ENCODE data around the gene ENDOU.

DNA sequence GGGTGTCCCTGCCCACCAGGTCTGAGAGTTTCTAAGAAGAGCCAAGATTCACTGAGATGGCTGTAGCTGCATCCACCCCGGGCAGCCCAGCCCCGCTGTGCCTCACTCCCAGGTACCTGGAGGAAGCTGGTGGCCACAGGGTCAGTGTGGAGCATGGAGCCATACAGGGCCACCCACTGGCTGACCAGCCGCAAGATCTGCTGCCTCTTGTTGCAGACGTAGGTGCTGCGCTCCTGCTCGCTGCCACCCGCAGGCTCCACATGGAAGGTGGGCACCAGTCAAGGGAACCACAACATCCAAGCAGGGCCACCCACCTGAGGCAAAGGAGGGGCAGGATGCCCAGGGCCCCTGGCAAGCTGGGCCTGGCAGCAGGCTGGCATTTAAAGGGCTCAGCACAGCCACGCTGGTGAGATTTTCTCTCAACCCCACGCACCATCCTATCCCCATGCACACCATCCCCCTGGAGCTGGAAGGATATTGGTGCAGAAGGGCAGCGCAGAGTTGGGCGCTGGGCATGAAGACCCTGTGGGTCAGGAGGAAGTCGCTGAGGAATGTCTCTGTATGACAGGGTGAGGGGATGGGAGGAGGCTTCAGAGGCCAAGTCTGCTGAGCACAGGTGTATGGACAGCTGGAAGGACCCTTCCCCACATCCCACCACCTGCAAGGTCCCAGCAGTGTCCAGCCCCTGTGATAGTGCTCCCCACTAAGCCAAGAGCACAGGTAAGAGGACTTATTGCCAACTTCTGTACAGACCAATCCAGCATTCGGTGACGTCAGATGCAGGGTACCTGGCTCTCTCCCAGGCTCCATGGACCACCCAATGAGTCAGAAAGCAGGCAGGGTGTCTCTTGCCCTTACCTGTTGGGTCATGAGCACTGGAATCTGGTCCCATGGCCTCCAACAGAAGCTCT is 22.6 kb upstream of the ENDOU start:
- TF ChIP-seq, protein P1, sequence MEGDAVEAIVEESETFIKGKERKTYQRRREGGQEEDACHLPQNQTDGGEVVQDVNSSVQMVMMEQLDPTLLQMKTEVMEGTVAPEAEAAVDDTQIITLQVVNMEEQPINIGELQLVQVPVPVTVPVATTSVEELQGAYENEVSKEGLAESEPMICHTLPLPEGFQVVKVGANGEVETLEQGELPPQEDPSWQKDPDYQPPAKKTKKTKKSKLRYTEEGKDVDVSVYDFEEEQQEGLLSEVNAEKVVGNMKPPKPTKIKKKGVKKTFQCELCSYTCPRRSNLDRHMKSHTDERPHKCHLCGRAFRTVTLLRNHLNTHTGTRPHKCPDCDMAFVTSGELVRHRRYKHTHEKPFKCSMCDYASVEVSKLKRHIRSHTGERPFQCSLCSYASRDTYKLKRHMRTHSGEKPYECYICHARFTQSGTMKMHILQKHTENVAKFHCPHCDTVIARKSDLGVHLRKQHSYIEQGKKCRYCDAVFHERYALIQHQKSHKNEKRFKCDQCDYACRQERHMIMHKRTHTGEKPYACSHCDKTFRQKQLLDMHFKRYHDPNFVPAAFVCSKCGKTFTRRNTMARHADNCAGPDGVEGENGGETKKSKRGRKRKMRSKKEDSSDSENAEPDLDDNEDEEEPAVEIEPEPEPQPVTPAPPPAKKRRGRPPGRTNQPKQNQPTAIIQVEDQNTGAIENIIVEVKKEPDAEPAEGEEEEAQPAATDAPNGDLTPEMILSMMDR (IDR thresholded peaks at IDR 0.05): no peak
- no peak for TF ChIP-seq POLR2A (IDR thresholded peaks at IDR 0.05)
- TF ChIP-seq POLR2AphosphoS5 (IDR thresholded peaks at IDR 0.05; ENCODE audit: insufficient read depth in 1 of 2, low read depth in 1 of 2): no peak

All from vagina (tissue), 2 donors.